Measurements from ENCODE around the gene HIGD1A. TPM values are rescaled to one million over a fixed set of nuclear protein-coding genes. Genes with fewer than 3 reads are reported as not detected.

The HIGD1A gene
- total and polyA plus RNA-seq, 2 of the 8 experiments (the other 6 are each of a cell fraction or from before 2014, with no cell fraction given) = 67.3 to 95.4 TPM

DNA sequence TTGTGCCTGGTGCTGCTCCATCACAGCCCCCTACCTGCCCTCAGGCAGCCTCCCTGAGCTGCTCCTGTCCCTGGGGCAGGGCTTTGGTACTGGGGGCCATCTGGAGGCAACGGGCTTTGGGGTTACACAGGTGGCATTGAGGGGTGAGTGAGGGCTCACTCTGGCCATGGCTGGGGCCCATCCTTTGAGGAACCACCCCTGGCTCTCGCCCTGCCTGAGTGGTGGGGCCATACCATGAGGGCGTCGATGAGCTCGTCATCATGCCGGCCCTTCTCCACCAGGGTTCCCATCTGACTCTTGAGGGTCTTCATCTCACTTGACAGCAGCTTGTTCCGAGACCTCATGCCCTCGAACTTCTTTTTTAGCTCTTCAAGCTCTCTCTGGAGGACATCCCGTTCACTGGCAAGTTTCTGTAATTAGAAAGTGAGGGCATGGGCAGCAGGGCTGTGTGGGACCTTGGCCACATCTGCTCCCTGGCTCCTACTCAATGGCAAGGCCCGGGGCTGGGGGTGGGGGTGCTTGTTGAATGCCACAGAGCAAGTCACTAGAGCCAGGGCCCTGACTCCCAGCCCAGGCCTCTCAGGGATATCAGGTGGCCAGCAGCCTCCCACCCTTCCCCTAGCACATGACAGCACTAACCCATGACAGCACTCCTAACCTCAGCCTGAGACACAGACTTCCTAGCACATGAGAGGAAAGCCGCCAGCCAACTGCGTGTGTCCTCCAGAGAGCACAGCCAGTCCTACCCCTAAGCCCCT, 64.7 kb downstream of the HIGD1A start (continued):
- no peak for TF ChIP-seq RFX5 (IDR thresholded peaks at IDR 0.05; ENCODE audit: borderline replicate concordance, low read depth, low read length)
- no peak for TF ChIP-seq KDM5A (IDR thresholded peaks at IDR 0.05; ENCODE audit: low read length)
- no peak for TF ChIP-seq SRF (IDR thresholded peaks at IDR 0.05; ENCODE audit: low read depth, low read length)
- TF ChIP-seq RBBP5 (IDR thresholded peaks at IDR 0.05; ENCODE audit: borderline replicate concordance, low read depth, low read length) = no peak
- no peak for TF ChIP-seq TCF12 (IDR thresholded peaks at IDR 0.05; ENCODE audit: low read depth, low read length)
- TF ChIP-seq CTBP2 (IDR thresholded peaks at IDR 0.05; ENCODE audit: borderline replicate concordance, insufficient read depth, insufficient read length, low read length) = no peak
- no peak for TF ChIP-seq TAF7 (optimal IDR thresholded peaks at IDR 0.05; ENCODE audit: borderline replicate concordance, low read depth, low read length)
- TF ChIP-seq, protein P1, sequence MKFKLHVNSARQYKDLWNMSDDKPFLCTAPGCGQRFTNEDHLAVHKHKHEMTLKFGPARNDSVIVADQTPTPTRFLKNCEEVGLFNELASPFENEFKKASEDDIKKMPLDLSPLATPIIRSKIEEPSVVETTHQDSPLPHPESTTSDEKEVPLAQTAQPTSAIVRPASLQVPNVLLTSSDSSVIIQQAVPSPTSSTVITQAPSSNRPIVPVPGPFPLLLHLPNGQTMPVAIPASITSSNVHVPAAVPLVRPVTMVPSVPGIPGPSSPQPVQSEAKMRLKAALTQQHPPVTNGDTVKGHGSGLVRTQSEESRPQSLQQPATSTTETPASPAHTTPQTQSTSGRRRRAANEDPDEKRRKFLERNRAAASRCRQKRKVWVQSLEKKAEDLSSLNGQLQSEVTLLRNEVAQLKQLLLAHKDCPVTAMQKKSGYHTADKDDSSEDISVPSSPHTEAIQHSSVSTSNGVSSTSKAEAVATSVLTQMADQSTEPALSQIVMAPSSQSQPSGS (IDR thresholded peaks at IDR 0.05; ENCODE audit: low read length) = no peak
- TF ChIP-seq POLR2AphosphoS5 (IDR thresholded peaks at IDR 0.05; ENCODE audit: low read depth, low read length) = no peak

All from H1 (cell line).